SU-DHL-6 (cell line): ENCODE results near the gene PLCL1.

Experiments
- CTCF ChIP-seq: fragments of 200-600 bp; sonication (generic); IDR thresholded peaks from one replicate; pipeline ENCODE4 v1.5.1; 2017; ENCODE audit warnings: antibody characterized with exemption, mild to moderate bottlenecking, low read length, moderate library complexity; ENCODE audit not compliant: insufficient read depth, poor library complexity, severe bottlenecking
- EZH2phosphoT487 ChIP-seq: fragments of 200-600 bp; sonication (generic), shearing (Covaris generic); conservative IDR thresholded peaks from 2 replicates; pipeline ENCODE4 v1.6.1; 2018; ENCODE audit warnings: mild to moderate bottlenecking, antibody characterized with exemption, low read length, moderate library complexity, mixed read lengths

GRCh38 chr2:197915548-197916265 lies 111.3 kb downstream of the PLCL1 start:
- TF ChIP-seq EZH2phosphoT487: no peak
- no peak for TF ChIP-seq CTCF
